Subcutaneous adipose tissue (tissue), 4 donors: ENCODE results near the gene ARHGEF17. TPM values are rescaled to one million over a fixed set of nuclear protein-coding genes. Genes with fewer than 3 reads are reported as not detected.

ENCODE experiments used
- total RNA-seq, 4 donors: library from RNA; depleted of rRNA; stranded (reverse); fragments of >200 nt; gene quantifications; one replicate each; pipeline ENCODE4 v1.1.0, GENCODE V29; 2016
- TF ChIP-seq, protein P1 (sequence below): fragments of 450-650 bp; IDR thresholded peaks from one replicate; pipeline ENCODE4 v1.5.1; 2016; ENCODE audit warnings: low read depth, mild to moderate bottlenecking, control low read depth, antibody characterized with exemption, moderate library complexity

ARHGEF17 gene
- total RNA-seq, 4 donors from 2014 or later, result 13.1 to 95.1 (median 28.3) TPM

GRCh38 chr11:73314117-73314961 is 6.3 kb downstream of the ARHGEF17 start:
- TF ChIP-seq, protein P1, sequence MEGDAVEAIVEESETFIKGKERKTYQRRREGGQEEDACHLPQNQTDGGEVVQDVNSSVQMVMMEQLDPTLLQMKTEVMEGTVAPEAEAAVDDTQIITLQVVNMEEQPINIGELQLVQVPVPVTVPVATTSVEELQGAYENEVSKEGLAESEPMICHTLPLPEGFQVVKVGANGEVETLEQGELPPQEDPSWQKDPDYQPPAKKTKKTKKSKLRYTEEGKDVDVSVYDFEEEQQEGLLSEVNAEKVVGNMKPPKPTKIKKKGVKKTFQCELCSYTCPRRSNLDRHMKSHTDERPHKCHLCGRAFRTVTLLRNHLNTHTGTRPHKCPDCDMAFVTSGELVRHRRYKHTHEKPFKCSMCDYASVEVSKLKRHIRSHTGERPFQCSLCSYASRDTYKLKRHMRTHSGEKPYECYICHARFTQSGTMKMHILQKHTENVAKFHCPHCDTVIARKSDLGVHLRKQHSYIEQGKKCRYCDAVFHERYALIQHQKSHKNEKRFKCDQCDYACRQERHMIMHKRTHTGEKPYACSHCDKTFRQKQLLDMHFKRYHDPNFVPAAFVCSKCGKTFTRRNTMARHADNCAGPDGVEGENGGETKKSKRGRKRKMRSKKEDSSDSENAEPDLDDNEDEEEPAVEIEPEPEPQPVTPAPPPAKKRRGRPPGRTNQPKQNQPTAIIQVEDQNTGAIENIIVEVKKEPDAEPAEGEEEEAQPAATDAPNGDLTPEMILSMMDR, result no peak

- TF ChIP-seq, protein P1, result no peak
These were observed 7.4 kb downstream of the ARHGEF17 start for GRCh38 chr11:73315293-73316020.

DNA sequence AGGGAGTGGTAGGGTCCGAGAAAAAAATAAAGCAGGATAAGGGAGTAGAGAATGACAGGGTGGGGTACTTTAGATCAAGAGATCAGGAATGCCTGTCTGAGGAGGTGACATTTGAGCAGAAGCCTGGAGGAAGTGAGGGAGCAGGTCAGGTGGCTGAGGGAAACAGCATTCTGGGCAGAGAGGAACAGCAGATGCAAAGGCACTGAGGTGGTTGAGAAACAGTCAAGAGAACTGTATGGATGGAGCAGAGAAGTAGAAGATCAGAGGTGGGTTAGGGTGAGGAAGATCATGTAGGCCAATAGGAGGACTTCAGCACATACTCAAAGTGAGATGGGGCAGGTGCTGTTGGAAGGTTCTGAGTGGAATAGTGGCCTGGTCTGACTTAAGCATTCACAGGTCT is 8.3 kb downstream of the ARHGEF17 start:
- TF ChIP-seq, protein P1, result no peak

DNA sequence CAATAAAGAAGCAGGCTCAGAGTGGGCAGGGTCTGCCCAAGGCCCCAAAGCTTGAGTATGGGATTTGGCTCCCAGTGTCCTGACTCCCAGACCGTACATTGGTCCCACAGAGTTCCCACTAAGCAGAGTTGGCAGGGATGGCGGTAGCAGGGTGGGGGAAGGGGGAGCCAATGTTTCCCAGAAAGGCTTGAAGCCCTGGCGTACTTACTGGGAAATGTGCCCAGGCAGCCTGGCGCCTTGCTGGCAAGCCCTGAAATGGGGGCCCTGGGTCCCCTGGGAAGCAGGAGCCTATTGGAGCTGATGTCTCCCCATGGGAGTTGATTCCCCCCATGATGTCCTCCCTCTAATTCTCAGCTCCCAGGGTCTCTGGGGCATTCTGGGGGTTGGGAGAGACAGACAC is 9.3 kb downstream of the ARHGEF17 start:
- TF ChIP-seq, protein P1, result no peak

- TF ChIP-seq, protein P1, result no peak
These were observed 9.7 kb downstream of the ARHGEF17 start for GRCh38 chr11:73317803-73318202.

GRCh38 chr11:73318501-73319011 is 10.5 kb downstream of the ARHGEF17 start:
- TF ChIP-seq, protein P1, result no peak
